WTC11 (cell line): ENCODE results near the gene RBM19. TPM values are rescaled to one million over a fixed set of nuclear protein-coding genes. Genes with fewer than 3 reads are reported as not detected.

Source experiments
- ATAC-seq: fragments of 200-7000 bp; cut with Tn5 transposase; 2 replicates; pipeline ENCODE4 v1.10.0; 2021; ENCODE audit warnings: mild to moderate bottlenecking, moderate library complexity
- CTCF ChIA-PET: fragments of 300-600 bp; sonication (Branson Sonifier 250); formaldehyde crosslinking; loops from one replicate; lab custom pipeline; 2021; ENCODE audit warnings: antibody characterized with exemption; lab: Charles Lee
- POLR2A ChIA-PET: fragments of 350-600 bp; sonication (Branson Sonifier 250); formaldehyde crosslinking; loops from one replicate; lab custom pipeline; 2021; ENCODE audit warnings: antibody characterized with exemption; lab: Charles Lee
- DNase-seq: peaks from one replicate; pipeline ENCODE4 v3.0.0; 2021; ENCODE audit warnings: low spot score
- H3K27ac Mint-ChIP-seq: 2 replicates; pipeline ENCODE4 v1.8.0; 2021; ENCODE audit warnings: mixed read lengths
- H3K27me3 Mint-ChIP-seq: 2 replicates; pipeline ENCODE4 v1.8.0; 2021; ENCODE audit warnings: low read depth, mild to moderate bottlenecking, moderate library complexity, mixed read lengths
- H3K36me3 Mint-ChIP-seq: 2 replicates; pipeline ENCODE4 v1.8.0; 2021; ENCODE audit warnings: mixed read lengths
- H3K4me1 Mint-ChIP-seq: 2 replicates; pipeline ENCODE4 v1.8.0; 2022; ENCODE audit warnings: mixed read lengths
- H3K4me3 Mint-ChIP-seq: 2 replicates; pipeline ENCODE4 v1.8.0; 2021; ENCODE audit warnings: mild to moderate bottlenecking, moderate library complexity, mixed read lengths
- H3K9me3 Mint-ChIP-seq: 2 replicates; pipeline ENCODE4 v1.8.0; 2021; ENCODE audit warnings: mixed read lengths
- AR ChIP-seq: fragments of 250-450 bp; sonication (Bioruptor Pico); IDR thresholded peaks from 2 replicates; pipeline ENCODE4 v1.9.0; 2021; ENCODE audit warnings: mild to moderate bottlenecking
- ATF2 ChIP-seq: sonication (generic); formaldehyde crosslinking; IDR thresholded peaks from 2 replicates; pipeline ENCODE4 v1.8.1; 2022; ENCODE audit warnings: low read depth, missing genetic modification reagents, borderline replicate concordance
- CREM ChIP-seq: sonication (generic); formaldehyde crosslinking; IDR thresholded peaks from 2 replicates; pipeline ENCODE4 v1.8.1; 2022; ENCODE audit warnings: mild to moderate bottlenecking, missing genetic modification reagents, moderate library complexity
- FOXP4 ChIP-seq: sonication (generic); formaldehyde crosslinking; IDR thresholded peaks from 2 replicates; pipeline ENCODE4 v1.8.0; 2022; ENCODE audit warnings: mild to moderate bottlenecking, missing genetic modification reagents
- JUN ChIP-seq: sonication (generic); formaldehyde crosslinking; IDR thresholded peaks from 2 replicates; pipeline ENCODE4 v1.8.0; 2023; ENCODE audit warnings: mild to moderate bottlenecking, missing genetic modification reagents
- MAX ChIP-seq: sonication (generic); formaldehyde crosslinking; IDR thresholded peaks from 2 replicates; pipeline ENCODE4 v1.8.0; 2022; ENCODE audit warnings: mild to moderate bottlenecking, missing genetic modification reagents
- NR3C1 ChIP-seq: sonication (generic); formaldehyde crosslinking; conservative IDR thresholded peaks from 2 replicates; pipeline ENCODE4 v1.8.1; 2023; ENCODE audit warnings: low read depth, mild to moderate bottlenecking, missing genetic modification reagents
- TEAD4 ChIP-seq: sonication (generic); formaldehyde crosslinking; IDR thresholded peaks from 2 replicates; pipeline ENCODE4 v1.8.0; 2022; ENCODE audit warnings: mild to moderate bottlenecking, missing genetic modification reagents
- ZNF396 ChIP-seq: fragments of 250-450 bp; sonication (Bioruptor Pico); IDR thresholded peaks from 2 replicates; pipeline ENCODE4 v1.8.0; 2021; ENCODE audit warnings: mild to moderate bottlenecking, moderate library complexity, borderline replicate concordance
- ZNF532 ChIP-seq: fragments of 250-450 bp; sonication (Bioruptor Pico); IDR thresholded peaks from 2 replicates; pipeline ENCODE4 v1.9.0; 2021; ENCODE audit warnings: mild to moderate bottlenecking, borderline replicate concordance
- ZSCAN18 ChIP-seq: fragments of 250-450 bp; sonication (Bioruptor Pico); IDR thresholded peaks from 2 replicates; pipeline ENCODE4 v2.1.2; 2022; ENCODE audit warnings: mild to moderate bottlenecking, moderate library complexity
- total RNA-seq: library from RNA; stranded (reverse); gene quantifications from 3 replicates; pipeline ENCODE4 v1.2.3, GENCODE V29; 2021
- TF ChIP-seq, protein P1 (sequence below): sonication (generic); formaldehyde crosslinking; conservative IDR thresholded peaks from 2 replicates; pipeline ENCODE4 v1.8.1; 2022; ENCODE audit warnings: mild to moderate bottlenecking, missing genetic modification reagents
- TF ChIP-seq, protein P2 (sequence below): fragments of 200-600 bp; IDR thresholded peaks from 2 replicates; pipeline ENCODE4 v1.8.0; 2022; ENCODE audit warnings: antibody characterized with exemption
- TF ChIP-seq, protein P3 (sequence below): sonication (generic); formaldehyde crosslinking; IDR thresholded peaks from 2 replicates; pipeline ENCODE4 v1.8.1; 2023; ENCODE audit warnings: mild to moderate bottlenecking, missing genetic modification reagents

RBM19 gene
- total RNA-seq, 1 experiment from 2014 or later = 60.1 TPM

DNA sequence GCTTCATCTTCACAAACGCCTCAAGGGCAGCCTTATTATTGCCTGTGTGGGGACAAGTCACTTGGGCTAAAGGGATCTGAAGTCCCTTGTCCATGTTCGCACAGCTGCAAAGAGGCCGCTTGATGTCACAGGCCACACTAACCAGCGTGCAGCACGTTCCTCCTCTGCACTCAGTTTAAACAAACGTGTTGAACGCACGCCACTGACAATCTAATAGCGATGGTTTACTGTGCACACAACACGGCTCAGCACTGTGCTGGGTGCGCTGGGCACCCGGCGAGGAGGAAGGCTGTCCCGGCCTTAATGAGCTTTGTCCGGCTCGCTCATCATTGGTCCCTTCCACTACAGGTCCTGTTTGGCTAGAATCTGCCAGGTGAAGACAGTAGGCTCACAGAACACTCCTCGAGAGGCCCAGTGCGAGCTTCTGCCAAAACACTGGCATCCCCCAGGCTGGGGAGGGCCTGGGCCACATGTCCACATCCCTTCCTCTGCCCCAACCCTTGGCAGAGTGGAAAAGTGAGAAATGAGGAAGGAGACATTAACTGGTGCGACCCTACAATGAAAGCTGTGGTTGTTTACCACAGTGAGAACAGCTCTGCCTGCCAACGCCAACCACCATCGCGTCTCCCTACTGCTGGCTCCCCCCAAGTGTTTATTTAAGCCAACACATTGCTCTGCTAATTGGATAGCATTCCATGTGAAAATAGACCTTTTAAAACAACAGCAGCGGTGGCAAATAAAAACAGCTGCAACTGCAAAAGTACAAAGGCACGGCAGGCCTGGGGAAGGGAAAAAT lies 113.2 kb downstream of the RBM19 start:
- no peaks in the 10 kb centered on the region for H3K27me3 Mint-ChIP-seq
- DNase-seq (no peak), ATAC-seq (no peak)
- ChIA-PET CTCF (interaction anchor here (0.8 to 1.9 kb wide), 4 partner anchors 9 to 34 kb away, joined by 3 to 6 read pairs (median 4); no protein-coding TSS in a partner anchor), POLR2A (no interaction called here)
- H3K27ac Mint-ChIP-seq = no peak overlapping the region
- no peaks in the 10 kb centered on the region for H3K4me1 Mint-ChIP-seq
- no peaks in the 10 kb centered on the region; the same call in 1 of the 2 replicates for H3K36me3 Mint-ChIP-seq
- H3K9me3 Mint-ChIP-seq = no peaks in the 10 kb centered on the region
- no peak overlapping the region for H3K4me3 Mint-ChIP-seq
- TF ChIP-seq ATF2 (CRISPR knock-in tag) (no peak), FOXP4 (CRISPR knock-in tag) (no peak), CREM (CRISPR knock-in tag) (no peak), ZNF396 (CRISPR knock-in tag) (no peak), ZNF532 (CRISPR knock-in tag) (no peak), NR3C1 (CRISPR knock-in tag) (no peak), ZSCAN18 (CRISPR knock-in tag) (no peak), JUN (no peak), TEAD4 (CRISPR knock-in tag) (no peak), MAX (CRISPR knock-in tag) (no peak), AR (CRISPR knock-in tag) (no peak)
- TF ChIP-seq, protein P1, sequence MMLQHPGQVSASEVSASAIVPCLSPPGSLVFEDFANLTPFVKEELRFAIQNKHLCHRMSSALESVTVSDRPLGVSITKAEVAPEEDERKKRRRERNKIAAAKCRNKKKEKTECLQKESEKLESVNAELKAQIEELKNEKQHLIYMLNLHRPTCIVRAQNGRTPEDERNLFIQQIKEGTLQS = no peak
- TF ChIP-seq, protein P2, sequence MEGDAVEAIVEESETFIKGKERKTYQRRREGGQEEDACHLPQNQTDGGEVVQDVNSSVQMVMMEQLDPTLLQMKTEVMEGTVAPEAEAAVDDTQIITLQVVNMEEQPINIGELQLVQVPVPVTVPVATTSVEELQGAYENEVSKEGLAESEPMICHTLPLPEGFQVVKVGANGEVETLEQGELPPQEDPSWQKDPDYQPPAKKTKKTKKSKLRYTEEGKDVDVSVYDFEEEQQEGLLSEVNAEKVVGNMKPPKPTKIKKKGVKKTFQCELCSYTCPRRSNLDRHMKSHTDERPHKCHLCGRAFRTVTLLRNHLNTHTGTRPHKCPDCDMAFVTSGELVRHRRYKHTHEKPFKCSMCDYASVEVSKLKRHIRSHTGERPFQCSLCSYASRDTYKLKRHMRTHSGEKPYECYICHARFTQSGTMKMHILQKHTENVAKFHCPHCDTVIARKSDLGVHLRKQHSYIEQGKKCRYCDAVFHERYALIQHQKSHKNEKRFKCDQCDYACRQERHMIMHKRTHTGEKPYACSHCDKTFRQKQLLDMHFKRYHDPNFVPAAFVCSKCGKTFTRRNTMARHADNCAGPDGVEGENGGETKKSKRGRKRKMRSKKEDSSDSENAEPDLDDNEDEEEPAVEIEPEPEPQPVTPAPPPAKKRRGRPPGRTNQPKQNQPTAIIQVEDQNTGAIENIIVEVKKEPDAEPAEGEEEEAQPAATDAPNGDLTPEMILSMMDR = no peak
- TF ChIP-seq, protein P3, sequence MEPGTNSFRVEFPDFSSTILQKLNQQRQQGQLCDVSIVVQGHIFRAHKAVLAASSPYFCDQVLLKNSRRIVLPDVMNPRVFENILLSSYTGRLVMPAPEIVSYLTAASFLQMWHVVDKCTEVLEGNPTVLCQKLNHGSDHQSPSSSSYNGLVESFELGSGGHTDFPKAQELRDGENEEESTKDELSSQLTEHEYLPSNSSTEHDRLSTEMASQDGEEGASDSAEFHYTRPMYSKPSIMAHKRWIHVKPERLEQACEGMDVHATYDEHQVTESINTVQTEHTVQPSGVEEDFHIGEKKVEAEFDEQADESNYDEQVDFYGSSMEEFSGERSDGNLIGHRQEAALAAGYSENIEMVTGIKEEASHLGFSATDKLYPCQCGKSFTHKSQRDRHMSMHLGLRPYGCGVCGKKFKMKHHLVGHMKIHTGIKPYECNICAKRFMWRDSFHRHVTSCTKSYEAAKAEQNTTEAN (CRISPR knock-in tag) = no peak
